Fibroblast of mammary gland (primary cell): Measurements from ENCODE around the gene SNPH.

Source experiments
- DNase-seq: peaks from one replicate; pipeline ENCODE4 v3.0.0-alpha.2; 2010; ENCODE audit warnings: low read depth
- H3K4me3 ChIP-seq: 2 replicates; pipeline ENCODE4 v1.5.1; 2011; ENCODE audit warnings: low read depth, mild to moderate bottlenecking, low read length, moderate library complexity; ENCODE audit not compliant: control insufficient read depth
- TF ChIP-seq, protein P1 (sequence below): conservative IDR thresholded peaks from 2 replicates; pipeline ENCODE4 v1.5.1; 2011; ENCODE audit warnings: low read depth, low read length, inconsistent platforms; ENCODE audit not compliant: control insufficient read depth, insufficient read depth

Gene SNPH

DNA sequence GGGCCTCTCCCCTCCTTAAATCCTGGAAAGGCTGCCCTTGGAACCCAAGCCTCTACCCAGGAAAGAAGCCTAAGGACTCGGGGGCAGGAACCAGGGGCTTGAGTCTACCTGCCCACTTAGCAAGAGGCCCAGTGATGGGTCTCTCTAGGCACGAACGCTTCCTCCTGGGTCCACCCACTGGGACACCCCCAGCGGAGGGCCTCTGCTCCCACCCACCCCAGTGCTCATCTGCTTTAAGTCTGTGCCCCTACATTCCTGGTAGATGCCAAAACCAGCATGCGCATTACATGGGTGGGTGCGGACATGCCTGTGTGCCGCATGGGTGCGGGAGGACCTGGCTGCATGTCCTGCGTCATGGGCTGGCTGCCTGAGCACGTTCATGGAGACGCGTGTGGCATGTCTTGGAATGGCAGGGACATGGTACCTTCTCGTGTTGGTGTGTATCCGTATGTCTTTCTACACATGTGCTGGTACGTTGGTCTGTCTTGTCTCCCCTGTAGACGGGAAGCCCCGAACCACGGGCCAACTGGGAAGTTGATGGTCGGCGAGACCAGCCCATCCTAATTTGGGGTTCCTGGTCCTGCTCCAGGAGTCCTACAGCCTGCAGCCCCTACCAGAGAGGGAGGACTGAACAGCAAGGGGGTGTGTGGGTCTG is 29.3 kb downstream of the SNPH start:
- H3K4me3 ChIP-seq, result no peak overlapping the region
- no peak for DNase-seq
- TF ChIP-seq, protein P1, sequence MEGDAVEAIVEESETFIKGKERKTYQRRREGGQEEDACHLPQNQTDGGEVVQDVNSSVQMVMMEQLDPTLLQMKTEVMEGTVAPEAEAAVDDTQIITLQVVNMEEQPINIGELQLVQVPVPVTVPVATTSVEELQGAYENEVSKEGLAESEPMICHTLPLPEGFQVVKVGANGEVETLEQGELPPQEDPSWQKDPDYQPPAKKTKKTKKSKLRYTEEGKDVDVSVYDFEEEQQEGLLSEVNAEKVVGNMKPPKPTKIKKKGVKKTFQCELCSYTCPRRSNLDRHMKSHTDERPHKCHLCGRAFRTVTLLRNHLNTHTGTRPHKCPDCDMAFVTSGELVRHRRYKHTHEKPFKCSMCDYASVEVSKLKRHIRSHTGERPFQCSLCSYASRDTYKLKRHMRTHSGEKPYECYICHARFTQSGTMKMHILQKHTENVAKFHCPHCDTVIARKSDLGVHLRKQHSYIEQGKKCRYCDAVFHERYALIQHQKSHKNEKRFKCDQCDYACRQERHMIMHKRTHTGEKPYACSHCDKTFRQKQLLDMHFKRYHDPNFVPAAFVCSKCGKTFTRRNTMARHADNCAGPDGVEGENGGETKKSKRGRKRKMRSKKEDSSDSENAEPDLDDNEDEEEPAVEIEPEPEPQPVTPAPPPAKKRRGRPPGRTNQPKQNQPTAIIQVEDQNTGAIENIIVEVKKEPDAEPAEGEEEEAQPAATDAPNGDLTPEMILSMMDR, result no peak

DNA sequence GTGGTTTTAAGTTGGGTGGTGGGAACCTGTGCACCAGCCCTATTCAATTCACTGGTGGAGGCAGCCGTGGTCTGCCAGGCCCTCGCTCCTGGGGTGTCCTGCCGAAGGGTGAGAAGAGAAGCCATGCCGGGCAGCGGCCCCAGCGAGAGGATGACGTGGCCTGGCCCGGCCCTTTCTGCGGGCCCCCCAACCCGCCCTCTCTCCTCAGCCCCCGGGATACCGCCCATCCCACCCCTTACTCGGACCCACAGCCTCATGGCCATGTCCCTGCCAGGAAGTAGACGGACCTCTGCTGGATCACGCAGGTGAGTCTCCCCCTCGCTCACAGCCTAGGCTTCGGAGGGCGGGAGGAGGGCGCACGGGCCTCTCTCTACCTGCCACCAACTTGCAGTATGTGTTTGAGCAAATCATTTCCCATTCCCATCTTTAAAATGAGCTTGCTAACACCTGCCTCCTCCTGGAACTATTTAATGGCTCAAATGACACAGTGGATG is 30.1 kb downstream of the SNPH start:
- TF ChIP-seq, protein P1, result no peak
- DNase-seq, result no peak
- H3K4me3 ChIP-seq, result no peak overlapping the region

DNA sequence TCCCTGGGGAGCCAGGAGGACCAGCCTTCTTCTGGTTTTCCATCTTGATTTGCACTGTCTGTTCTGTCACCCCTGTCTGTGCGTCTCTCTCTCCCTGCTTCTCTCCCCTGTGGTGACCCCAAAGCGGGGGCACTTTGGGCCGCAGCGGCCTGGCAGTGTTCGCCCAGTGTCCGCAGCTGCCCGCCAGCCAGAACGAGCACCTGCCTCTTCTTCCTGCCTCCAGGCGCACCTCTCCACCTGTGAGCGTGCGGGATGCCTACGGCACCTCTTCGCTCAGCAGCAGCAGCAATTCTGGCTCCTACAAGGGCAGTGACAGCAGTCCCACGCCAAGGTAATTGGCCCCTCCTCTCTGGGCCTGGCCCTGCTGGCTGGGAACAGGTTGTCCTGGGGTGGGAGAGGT is 30.8 kb downstream of the SNPH start:
- no peak for DNase-seq
- H3K4me3 ChIP-seq, result no peak overlapping the region
- TF ChIP-seq, protein P1, result no peak

DNA sequence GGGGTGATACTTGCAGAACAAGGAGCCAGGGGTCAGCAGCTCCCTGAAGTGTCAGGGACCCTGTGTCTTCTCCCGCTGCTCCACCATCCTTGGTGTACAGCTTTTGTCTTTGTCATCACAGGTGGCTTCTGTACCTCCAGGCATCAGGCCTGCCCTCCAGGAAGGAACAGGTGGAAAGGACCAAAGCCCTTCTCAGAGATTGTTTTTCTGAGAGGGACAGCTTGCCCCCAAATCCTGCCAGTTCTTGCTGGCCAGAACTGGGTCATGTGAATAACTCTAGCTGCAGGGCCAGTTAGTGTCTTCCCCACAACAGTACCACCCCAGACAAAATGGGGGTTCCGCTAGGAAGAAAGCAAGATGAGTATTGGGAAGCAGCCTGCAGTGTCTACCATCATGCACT is 31.4 kb downstream of the SNPH start:
- DNase-seq, result no peak
- TF ChIP-seq, protein P1, result no peak
- no peak overlapping the region for H3K4me3 ChIP-seq

DNA sequence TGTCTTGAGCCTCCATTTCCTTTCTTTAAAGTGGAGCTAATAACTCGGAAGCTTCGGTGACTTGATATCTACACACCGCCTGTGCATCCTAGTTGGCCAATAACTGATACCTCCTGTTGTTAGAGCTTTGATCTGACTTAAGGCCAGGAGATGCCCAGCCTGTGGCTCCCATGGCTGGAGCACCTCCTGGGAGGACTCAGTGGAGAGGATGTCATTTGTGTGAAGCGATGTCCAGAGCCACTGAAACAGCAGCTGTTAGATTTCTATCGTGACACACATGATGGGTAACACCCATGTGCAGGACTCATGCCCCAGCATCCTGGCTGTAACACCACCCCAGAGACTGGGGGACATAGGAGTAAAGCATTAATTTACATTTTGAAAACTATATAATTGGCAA is 32.1 kb downstream of the SNPH start:
- TF ChIP-seq, protein P1, result no peak
- DNase-seq, result no peak

DNA sequence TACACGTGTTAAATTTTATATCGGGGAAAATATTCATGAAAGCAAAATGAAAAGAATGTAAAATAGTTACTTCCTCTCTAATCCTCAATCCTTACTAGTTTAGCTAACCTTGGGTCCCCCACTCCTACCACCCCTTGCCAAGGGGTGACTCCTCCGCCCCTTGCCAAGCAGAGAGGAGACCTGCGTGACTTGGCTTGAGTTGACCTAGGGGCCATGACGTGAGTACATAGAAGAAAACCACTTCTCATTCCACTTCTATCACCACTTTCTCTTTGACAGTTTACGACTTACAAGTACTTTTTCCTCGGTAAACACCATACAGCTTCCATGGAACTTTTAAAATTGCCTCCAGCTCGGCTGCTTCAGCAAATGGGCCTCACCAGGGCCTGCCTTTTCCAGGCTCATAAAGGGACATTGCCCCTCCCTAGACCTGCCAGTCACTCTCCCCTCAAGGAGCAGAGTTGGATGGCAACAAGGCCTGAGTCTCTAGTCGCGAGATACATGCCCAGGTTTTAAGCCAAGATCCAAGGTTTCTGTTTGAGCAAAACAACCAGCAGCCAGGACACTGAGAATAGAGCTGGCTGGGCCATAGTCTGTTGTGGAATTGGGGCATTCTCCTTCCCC is 32.9 kb downstream of the SNPH start:
- no peak for DNase-seq
- H3K4me3 ChIP-seq, result no peak overlapping the region
- TF ChIP-seq, protein P1, result no peak

More for the DNA sequence above, 32.1 kb downstream of the SNPH start:
- no peak overlapping the region for H3K4me3 ChIP-seq
